HG02610 (cell line): ENCODE data around the gene EEPD1.
"Not testable (repeated sequence)": the region's sequence is repeated elsewhere in the genome, so short reads cannot be mapped to it uniquely, and the experiment has no call there.

ENCODE experiments used
- ATAC-seq: cut with Tn5 transposase; IDR thresholded peaks from one replicate; pipeline ENCODE4 v1.9.1; 2021; ENCODE audit warnings: mild to moderate bottlenecking, moderate library complexity; ENCODE audit not compliant: unreplicated experiment

The EEPD1 gene

DNA sequence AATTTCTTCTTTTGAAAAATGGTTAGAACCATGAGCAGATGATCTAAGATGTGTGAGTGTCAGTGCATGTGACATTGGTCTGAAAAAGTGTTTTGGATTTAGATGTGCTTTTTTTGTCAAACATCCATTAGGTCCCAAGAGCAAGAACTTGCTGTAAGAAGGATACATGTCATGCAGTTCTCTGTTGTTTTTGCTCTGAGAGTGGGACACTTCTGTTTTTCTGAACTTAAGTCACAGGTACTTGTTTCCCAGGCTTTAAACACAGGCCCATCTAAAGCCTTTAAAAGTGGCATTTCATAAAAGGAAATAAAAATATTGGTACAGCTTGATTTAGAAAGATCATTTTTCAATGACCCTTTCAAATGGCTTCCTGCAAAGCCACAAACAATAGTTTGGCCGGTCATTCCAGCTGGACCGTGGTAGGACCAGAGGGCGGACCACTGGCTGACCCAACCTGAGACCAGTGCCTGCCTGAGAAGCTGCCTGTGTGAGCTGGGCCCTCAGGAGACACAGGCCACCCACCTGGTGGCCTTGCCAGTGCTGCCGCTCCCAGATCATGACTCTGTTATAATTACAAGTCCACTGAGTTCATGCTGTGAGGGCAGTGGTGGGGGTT is 92.7 kb downstream of the EEPD1 start:
- no peak for ATAC-seq

DNA sequence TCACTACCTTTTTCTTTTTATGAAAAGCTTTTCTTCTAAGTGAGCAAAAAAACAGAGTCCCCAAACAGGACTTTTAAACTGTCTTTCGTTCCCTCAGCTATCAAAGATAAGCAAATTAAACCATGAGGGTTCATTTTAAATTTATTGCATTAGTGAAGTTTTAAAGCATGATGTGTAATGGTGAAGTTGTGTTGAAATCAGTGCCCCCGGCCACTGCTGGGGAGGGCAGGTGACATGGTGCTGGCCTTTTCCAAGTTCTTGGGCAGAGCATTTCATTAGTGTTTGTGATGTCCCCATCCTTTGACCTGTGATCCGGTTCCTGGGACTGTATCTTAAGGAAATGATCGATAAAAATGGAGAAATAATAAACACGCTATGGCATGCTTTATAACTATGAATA is 96.0 kb downstream of the EEPD1 start:
- no peak for ATAC-seq

DNA sequence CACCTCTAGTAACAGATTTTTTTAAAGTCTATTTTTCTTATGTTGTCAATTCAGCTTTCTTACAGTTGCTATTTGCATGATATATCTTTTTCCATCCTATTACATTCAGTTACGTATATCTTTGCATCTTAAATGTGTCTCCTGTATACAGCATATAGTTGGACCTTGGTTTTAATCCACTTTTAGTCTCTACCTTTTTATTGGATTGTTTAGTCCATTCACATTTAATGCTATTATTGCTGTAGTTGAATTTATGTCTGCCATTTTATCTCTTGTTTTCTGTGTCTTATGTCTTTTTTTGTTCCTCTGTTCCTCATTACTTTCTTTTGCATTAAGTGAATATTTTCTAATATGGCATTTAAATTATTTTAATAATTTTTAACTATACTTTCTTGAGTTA is 100.6 kb downstream of the EEPD1 start:
- no peak for ATAC-seq

DNA sequence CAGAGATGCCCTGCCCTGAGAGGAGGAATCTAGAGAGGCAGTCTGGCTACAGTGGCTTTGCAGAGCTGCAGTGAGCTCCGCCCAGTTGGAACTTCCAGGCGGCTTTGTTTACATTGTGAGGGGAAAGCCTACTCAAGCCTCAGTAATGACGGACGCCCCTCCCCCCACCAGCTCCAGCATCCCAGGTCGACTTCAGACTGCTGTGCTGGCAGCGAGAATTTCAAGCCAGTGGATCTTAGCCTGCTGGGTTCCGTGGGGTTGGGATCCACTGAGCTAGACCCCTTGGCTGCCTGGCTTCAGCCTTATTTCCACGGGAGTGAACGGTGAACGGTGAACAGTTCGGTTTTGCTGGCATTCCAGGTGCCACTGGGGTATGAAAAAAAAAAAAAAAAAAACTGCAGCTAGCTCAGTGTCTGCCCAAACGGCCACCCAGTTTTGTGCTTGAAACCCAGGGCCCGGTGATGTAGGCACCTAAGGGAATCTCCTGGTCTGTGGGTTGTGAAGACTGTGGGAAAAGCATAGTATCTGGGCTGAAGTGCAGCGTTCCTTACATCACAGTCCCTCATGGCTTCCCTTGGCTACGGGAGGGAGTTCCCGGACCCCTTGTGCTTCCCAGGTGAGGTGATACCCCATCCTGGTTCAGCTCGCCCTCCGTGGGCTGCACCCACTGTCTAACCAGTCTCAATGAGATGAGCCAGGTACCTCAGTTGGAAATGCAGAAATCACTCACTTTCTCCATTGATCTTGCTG is 105.6 kb downstream of the EEPD1 start:
- not testable (repeated sequence) for ATAC-seq

DNA sequence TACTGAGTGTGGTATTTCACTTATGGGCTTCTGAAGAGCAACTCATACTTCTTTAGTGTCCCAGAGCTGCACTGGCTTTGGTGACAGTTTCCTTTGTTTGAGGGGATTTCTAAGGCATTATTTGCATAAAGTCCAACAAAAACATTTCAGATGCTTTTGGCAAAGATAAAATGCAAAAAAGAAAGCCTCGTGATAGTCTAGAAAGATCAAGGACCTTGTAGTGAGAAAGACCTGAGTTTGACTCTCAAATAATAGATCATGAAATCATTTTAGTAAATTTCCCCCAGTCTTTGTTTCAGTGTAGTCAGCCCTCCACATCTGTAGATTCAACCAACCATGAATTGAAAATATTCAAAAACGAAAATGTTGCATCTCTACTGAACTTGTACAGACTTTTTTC is 107.4 kb downstream of the EEPD1 start:
- peak; percentile 66 for ATAC-seq

DNA sequence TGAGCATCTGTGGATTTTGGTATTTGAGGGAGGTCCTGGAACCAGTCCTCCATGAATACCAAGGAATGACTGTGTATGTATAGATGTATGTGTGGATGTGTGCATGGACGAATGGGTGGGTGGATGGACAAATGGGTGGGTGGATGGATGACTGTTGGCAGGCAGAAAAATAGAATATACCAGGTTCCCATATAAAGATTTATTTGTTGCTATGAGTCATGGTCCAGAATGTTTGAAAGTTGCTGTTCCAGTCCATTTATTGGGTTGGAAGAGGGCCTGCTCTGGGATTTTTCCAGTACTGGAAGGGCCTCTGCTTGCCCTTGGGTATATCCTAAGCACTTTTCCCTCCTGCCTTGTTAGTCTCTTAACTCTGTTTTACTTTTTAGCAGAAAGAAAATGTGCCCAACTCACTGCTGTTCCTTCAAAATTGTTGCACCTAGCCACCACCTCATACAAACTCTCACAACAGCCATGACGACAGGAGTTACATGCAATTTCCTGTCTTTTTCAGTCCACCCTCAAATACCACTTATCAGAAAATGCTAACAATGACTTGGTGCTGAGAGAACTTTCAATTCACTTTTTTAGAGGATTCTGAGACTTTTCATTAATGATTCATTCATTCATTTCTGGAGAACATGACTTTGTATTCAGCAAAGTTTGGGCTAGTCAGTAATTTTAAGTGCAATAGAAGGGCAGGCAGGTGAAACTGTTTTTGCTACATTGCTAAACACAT is 108.1 kb downstream of the EEPD1 start:
- no peak for ATAC-seq

DNA sequence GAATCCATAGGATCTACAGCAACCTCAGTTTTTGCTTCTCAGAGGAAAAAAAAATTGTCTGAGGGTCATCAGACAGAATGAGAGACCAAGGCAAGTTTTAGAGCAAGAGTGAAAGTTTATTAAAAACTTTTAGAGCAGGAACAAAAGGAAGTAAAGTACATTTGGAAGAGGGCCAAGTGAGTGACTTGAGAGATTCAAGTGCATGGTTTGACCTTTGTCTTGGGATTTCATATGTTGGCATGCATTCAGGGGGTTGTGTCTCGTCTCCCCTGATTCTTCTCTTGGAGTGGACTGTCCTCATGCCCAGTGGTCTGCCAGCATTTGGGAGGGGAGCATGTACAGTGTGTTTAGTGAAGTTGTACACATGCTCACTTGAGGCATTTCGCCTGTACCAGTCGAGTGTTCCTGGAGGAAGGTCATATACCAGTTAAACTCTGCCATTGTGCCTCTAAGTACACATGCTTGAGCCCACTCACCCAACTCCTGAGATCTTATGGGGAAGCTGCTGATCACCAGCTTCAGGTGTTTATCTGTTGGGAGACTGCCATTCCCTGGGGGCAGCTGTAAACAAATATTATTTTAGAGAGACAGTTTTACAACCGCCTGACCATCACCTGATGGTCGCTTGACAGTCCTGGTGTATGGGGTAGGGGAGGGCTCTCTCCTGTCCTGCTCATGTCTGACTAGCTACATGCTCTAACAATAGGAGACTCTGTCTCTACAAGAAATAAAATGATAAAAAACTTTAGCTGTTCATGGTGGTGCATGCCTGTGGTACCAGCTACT is 109.4 kb downstream of the EEPD1 start:
- ATAC-seq = no peak

DNA sequence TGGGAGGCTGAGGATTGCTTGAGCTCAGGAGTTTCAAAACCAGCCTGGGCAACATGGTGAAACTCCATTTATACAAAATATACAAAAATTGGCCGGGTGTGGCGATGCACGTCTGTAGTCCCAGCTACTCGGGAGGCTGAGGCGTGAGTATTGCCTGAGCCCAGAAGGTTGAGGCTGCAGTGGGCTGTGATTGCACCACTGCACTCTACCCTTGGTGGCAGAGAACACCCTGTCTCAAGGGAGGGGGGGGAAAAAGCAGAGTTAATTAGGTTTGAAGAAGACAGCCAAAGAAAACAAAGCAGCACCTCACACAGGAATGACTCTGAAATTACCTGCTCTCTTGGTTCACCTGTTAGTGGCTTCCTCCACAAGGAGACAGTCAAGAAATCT is 110.0 kb downstream of the EEPD1 start:
- ATAC-seq = no peak

DNA sequence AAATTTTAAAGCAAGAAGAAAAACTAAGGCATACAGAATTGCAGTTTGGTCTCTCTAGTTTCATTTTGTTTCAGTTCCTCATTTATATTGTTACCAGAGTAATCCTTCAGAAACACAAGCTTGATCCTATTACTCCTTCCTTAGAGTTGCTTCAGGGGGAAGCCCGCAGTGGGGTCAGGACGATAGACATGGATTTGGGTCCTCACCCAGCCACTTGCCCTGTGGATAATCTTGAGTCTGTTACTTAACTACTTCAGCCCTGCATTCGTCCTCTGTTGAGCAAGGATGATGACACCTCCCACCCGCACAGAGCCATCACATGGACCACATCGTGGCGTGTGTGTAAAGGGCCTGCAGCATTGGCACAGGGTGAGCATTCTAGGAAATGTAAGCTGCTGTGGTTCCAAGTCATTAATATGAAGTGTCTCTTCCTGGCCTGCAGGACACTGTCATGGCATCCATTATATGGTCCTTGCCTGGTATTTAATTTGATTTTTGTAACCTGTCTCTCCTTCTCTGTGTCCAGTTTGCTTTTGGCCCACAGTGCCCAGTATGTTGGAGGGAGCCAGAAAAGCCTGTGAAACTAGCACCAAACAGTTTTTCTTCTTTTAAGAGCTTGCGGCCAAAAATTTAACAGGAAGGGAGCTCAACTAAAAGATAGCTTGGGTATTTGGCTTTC is 111.2 kb downstream of the EEPD1 start:
- no peak for ATAC-seq

DNA sequence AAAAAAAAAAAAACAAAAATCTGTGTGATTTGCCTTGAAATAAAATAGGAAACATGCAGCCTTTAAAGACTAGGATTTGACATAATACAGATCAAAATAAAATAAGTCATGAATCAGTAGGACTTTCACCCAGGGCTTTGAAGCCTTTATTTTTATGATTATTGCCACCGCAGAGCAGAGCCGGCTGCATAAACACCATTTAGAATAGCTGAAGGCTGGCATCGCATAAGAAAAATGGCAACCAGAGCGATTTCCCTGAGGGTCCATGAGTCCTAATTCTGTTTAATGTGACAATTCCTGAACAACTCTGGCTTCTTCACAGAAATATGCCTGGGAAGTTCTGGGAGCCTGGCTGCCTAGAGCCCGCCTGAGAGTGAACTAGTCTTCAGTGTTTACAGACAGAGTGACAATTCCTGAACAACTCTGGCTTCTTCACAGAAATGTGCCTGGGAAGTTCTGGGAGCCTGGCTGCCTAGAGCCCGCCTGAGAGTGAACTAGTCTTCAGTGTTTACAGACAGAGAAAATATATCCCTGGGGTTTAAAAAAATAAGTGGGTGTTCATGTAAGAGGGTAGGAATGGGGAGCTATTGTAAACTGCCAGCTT is 112.0 kb downstream of the EEPD1 start:
- no peak for ATAC-seq

DNA sequence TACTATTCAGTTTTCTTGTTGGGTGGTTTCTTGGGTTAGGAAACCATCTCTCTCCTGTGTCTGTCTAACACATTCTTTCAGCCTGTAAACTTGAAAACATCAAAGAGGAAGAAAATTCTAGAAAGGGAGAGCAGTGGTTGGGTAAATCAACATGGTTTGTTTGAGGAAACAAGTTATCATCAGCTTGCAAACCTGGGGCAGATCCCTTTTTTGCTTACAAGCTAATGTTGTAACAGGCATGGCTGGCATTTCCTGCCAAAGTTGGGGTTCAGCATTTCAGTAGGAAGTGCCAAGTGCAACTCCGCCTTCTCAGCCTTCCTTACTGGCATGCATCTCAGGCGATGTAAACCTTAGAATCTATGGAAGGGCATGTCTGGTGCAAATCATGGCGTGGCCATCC is 112.6 kb downstream of the EEPD1 start:
- ATAC-seq = no peak

DNA sequence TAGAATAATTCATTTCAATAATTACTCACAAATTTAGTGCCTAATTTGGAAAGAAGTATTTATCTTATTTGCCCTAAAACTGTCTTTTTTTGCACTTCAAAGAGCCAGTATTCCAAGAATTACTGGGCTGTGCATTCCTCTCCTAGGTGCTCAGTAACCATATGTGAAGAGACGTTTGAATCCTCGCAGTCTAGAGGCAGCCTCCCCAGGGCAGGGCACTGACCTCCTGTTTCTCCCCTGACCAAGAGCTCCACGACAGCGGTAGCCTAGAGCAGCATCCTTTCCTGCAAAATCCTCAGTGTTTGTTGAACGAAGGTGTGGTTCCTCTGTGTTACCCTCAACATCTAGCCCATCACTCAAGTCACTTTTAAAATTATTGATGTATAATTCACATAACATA is 113.1 kb downstream of the EEPD1 start:
- no peak for ATAC-seq

DNA sequence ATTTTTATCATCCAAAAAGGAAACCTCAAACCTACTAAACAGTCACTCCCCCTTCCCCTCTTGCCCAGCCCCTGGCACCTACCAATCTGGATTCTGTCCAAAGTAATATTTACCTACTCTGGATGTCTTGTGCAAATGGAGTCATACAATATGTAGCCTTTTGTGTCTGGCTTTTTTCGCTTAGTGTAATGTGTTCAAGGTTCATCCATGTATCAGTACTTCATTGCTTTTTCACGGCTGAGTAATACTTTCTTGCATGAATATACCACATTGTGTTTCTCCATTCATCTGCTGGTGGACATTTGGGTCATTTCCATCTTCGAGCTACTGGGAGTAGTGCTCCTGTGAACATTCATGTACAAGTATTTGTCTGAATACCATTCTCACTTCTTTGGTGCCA is 113.6 kb downstream of the EEPD1 start:
- no peak for ATAC-seq

DNA sequence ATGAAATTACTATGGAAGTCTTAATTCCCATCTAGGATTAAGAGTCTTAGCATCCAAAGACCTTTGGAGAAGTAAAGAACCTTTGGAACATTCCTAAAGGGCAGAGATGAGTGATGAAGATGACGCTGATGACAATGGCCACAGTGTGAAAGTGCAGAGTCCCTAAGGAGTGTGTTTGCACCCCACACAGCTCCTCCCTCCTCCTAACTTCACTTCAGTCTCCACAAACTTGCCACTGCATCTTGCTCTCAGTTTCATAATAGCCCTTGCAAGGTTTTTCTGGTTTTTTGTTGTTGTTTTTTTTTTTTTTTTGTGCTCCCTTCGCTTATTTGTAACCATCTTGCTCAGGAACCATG is 119.1 kb downstream of the EEPD1 start:
- no peak for ATAC-seq

DNA sequence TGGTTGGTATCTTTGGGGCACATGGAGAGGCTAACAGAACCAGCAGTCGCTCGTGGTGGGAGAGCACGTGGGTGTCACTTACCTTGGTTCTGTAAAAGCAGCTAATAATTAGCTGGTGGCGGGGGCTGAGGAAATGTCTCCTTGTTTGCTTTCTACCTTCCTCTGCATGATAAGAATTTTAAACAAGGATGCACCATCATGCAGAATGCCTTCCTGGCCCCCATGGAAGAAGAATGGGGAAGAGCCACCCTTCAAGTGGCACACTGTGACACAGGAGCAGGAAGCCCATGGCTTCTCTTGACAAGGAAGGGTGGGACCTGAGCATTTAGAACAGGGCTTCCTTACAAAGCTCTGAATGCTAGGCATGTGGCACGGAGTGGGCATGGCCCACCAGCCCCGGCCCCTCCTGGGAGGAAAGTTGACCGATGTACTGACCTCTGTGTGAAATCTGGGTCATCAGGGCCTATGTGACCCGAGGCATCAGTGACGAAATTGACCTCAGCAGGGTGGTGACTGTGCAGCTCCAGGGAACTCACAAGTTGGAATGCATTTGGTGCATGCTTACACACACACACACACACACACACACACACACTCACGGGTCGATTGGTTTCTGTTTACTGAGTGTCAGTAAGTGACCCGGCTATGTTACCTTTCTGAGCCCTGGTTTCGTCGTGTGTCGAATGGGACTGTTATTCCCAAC is 119.7 kb downstream of the EEPD1 start:
- no peak for ATAC-seq

DNA sequence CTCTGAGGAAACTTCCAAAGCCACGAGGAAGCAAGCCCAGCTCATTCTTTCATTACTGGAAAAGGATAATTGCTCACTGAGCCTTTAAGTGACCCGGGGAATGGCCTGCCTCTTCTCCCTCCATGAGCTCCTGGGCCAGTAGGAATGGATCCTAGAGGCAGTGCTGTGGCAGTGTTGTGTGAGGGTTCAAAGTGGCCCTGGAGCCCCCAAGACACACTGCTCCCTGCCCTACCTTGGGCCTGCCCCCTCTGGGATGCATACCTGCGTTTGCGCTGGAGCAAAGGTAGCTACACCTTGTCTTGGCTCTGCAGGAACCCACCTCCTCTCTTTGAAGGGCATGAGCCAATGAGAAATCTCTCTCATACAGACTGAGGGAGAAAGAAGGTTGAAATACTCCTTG is 120.8 kb downstream of the EEPD1 start:
- ATAC-seq = no peak

DNA sequence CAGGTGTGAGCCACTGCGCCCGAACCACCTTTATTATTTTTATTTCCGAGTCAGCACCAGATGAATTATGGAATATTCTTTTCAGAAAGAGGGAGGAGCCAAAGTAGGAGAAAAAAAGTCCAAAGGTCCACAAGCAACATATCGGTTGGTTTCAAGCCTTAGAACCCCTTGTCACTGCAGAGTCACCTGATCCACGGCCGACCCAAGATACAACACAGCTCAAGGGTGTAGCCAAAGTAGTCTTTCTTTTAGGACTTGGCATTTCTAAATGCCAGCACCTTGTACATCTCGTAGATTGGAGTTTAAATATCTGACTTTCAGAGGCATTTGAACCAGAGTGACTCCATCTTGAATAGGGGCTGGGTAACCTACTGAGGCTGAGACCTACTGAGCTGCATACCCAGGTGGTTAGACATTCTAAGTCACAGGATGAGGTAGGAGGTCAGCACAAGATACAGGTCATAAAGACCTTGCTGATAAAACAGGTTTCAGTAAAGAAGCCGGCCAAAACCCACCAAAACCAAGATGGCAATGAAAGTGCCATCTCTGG is 122.8 kb downstream of the EEPD1 start:
- no peak for ATAC-seq

DNA sequence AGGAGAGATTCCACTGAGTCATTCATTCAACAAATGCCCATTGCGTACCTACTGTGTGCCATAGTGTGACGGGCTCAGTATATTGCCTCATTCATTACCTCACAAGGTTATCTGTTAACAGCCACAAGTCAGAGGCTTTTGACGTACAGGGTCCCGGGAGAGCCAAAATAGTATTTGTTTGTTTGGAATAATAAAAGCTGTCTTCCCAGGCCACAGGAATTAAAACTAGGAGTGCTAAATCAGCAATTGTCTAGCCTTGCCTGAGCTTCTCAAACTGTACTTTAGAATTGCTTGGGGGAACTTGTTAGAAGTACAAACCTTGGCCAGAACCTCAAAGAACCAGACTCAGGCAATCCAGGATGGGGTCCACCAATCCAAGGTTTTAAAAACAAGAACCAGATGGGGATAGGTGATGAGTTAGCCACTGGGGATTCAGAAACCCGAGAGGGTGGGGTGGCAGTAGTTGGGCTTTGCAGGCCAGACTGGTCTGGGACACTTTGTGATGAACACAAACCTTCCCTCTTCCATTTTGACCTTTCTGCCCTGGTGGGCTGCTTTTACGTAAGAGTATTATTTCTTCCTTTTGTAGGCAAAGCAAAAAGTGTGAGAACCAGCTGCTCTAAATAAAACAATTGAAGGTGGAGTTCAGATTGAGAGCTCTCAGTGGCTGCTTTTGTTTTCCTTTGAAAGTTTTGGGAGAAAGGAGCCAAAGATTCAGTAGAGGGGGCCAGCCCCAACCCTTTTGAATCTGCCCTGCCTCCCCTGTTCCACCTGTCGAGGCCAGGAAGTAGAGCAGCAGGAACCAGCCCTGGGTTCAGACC is 123.6 kb downstream of the EEPD1 start:
- ATAC-seq = no peak

DNA sequence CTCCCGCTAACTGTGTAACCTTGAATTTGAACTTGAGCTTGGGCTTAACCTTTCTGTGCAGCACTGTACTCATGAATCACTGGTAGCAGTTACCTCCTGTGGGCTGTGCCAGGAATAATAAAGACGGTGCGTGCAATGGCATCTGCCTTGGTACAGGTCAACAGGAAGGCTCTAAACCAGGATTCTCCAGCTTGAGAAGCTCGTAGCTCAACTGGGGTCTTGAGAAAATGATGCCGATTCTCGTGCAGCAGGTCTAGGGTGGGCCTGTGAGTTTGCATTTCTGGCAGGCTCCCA is 124.1 kb downstream of the EEPD1 start:
- no peak for ATAC-seq
